ENCODE results near the gene CACNG1. TPM values are rescaled to one million over a fixed set of nuclear protein-coding genes. Genes with fewer than 3 reads are reported as not detected.

CACNG1 gene
- total RNA-seq, 1 donor from 2014 or later = not detected

- ChIA-PET POLR2A (no interaction called here), CTCF (no interaction called here)
- H3K9me3 Mint-ChIP-seq = no peaks in the 10 kb centered on the region
- no peak overlapping the region for H3K27ac Mint-ChIP-seq
- no peak for DNase-seq
- H3K4me1 Mint-ChIP-seq = no peaks in the 10 kb centered on the region
- peaks cover 6% of the 10 kb centered on the region for H3K27me3 Mint-ChIP-seq
- no peaks in the 10 kb centered on the region for H3K36me3 Mint-ChIP-seq (ENCODE audit: low read depth)
- TF ChIP-seq CTCF (IDR thresholded peaks at IDR 0.05) = no peak
- no peak overlapping the region for H3K4me3 Mint-ChIP-seq
- no peak for ATAC-seq (ENCODE audit: low read depth)
- intact Hi-C loops (cut with micrococcal nuclease) = no loop called here
Measured at GRCh38 chr17:67020293-67020766, 24.0 kb upstream of the CACNG1 start.

- Mint-ChIP-seq H3K27me3 (peaks cover 6% of the 10 kb centered on the region), H3K9me3 (no peaks in the 10 kb centered on the region), H3K4me3 (no peak overlapping the region), H3K4me1 (no peaks in the 10 kb centered on the region), H3K36me3 (ENCODE audit: low read depth) (no peaks in the 10 kb centered on the region), H3K27ac (no peak overlapping the region)
- intact Hi-C loops (cut with micrococcal nuclease) = no loop called here
- ChIA-PET POLR2A (no interaction called here), CTCF (no interaction called here)
- ATAC-seq (ENCODE audit: low read depth) (no peak), DNase-seq (no peak)
- TF ChIP-seq CTCF (IDR thresholded peaks at IDR 0.05) = no peak
Measured at GRCh38 chr17:67021196-67021595, 23.2 kb upstream of the CACNG1 start.

GRCh38 chr17:67021743-67022450 lies 22.5 kb upstream of the CACNG1 start:
- no peaks in the 10 kb centered on the region for H3K4me1 Mint-ChIP-seq
- no peak for TF ChIP-seq CTCF (IDR thresholded peaks at IDR 0.05)
- intact Hi-C loops (cut with micrococcal nuclease) = no loop called here
- ChIA-PET POLR2A (no interaction called here), CTCF (no interaction called here)
- no peaks in the 10 kb centered on the region for H3K9me3 Mint-ChIP-seq
- peaks cover 6% of the 10 kb centered on the region for H3K27me3 Mint-ChIP-seq
- DNase-seq (no peak), ATAC-seq (ENCODE audit: low read depth) (no peak)
- no peak overlapping the region for H3K27ac Mint-ChIP-seq
- no peaks in the 10 kb centered on the region for H3K36me3 Mint-ChIP-seq (ENCODE audit: low read depth)
- no peak overlapping the region for H3K4me3 Mint-ChIP-seq

- ChIA-PET POLR2A (no interaction called here), CTCF (no interaction called here)
- intact Hi-C loops (cut with micrococcal nuclease) = no loop called here
- peaks cover 6% of the 10 kb centered on the region for H3K27me3 Mint-ChIP-seq
- ATAC-seq (ENCODE audit: low read depth) = no peak
- no peaks in the 10 kb centered on the region for H3K36me3 Mint-ChIP-seq (ENCODE audit: low read depth)
- no peak for TF ChIP-seq CTCF (IDR thresholded peaks at IDR 0.05)
- no peaks in the 10 kb centered on the region for H3K9me3 Mint-ChIP-seq
- H3K4me1 Mint-ChIP-seq = no peaks in the 10 kb centered on the region
- DNase-seq = no peak
- no peak overlapping the region for H3K27ac Mint-ChIP-seq
- H3K4me3 Mint-ChIP-seq = no peak overlapping the region
Measured at GRCh38 chr17:67022451-67022810, 21.9 kb upstream of the CACNG1 start.

- Mint-ChIP-seq H3K4me1 (no peaks in the 10 kb centered on the region), H3K4me3 (no peak overlapping the region), H3K27ac (no peak overlapping the region), H3K27me3 (peaks cover 2% of the 10 kb centered on the region), H3K36me3 (ENCODE audit: low read depth) (no peaks in the 10 kb centered on the region), H3K9me3 (no peaks in the 10 kb centered on the region)
- DNase-seq (no peak), ATAC-seq (ENCODE audit: low read depth) (no peak)
- TF ChIP-seq CTCF (IDR thresholded peaks at IDR 0.05) = no peak
- ChIA-PET CTCF (no interaction called here), POLR2A (no interaction called here)
- intact Hi-C loops (cut with micrococcal nuclease) = no loop called here
Measured at GRCh38 chr17:67024736-67025135, 19.6 kb upstream of the CACNG1 start.

Data from activated B cell treated with CpG ODN at 0.5 μM for 24 hours (primary cell).